K562 (cell line): ENCODE results near the gene PRM2. TPM values are rescaled to one million over a fixed set of nuclear protein-coding genes. Genes with fewer than 3 reads are reported as not detected.

Experiments used
- ATAC-seq: fragments of 200-7000 bp; cut with Tn5 transposase; 3 replicates; pipeline ENCODE4 v1.9.1; 2020; ENCODE audit warnings: moderate library complexity
- BruUV-seq: library from RNA; stranded (reverse); fragments of 400-500 nt; replicated peaks from 2 replicates; lab custom pipeline; 2021; lab: Mats Ljungman, UMichigan
- CTCF ChIA-PET: fragments of 300-600 bp; formaldehyde crosslinking; extraction: SDS; loops from one replicate; lab custom pipeline; 2021; ENCODE audit warnings: low intra/inter-chr PET ratio; lab: Yijun Ruan, JAX
- POLR2A ChIA-PET: fragments of 300-600, 350-650 bp; sonication (Branson Sonifier 250); formaldehyde crosslinking; extraction: SDS; loops from one replicate; lab custom pipeline; 2021; ENCODE audit warnings: antibody characterized with exemption, inconsistent platforms; lab: Yijun Ruan, JAX
- DNase-seq, 4 experiments: peaks; one replicate each; pipeline versions ENCODE4 v3.0.0 to v3.0.0-alpha.2; 2011 to 2018; ENCODE audit warnings: low spot score in 3 of 4, mixed read lengths in 3 of 4; ENCODE audit errors: extremely low read depth in 1 of 4
- FAIRE-seq: peaks from 2 replicates; lab custom pipeline; 2011; peaks lifted over from hg19 to GRCh38; lab: Jason Lieb, UNC
- H2AFZ ChIP-seq: 2 replicates; pipeline ENCODE4 v1.6.0; 2011; ENCODE audit warnings: low read depth, low read length, control low read depth, inconsistent platforms
- H3K27ac ChIP-seq: fragments of 200-600 bp; 3 replicates; pipeline ENCODE4 v1.8.0; 2011; ENCODE audit warnings: low read depth, mild to moderate bottlenecking, control low read depth, inconsistent platforms, low read length, moderate library complexity, mixed read lengths; ENCODE audit errors: extremely low read depth
- H3K27me3 ChIP-seq, 2 experiments: fragments of 300-600 bp in 1 of 2; 2 replicates in 1 of 2; 3 replicates in 1 of 2; pipeline versions ENCODE4 v1.6.0 to v1.8.0; 2011; ENCODE audit warnings: inconsistent platforms in 2 of 2, low read length in 2 of 2, mild to moderate bottlenecking in 1 of 2, mixed read lengths in 1 of 2, moderate library complexity in 1 of 2; ENCODE audit not compliant: control insufficient read depth in 2 of 2, insufficient read depth in 2 of 2
- H3K36me3 ChIP-seq: fragments of 300-600 bp; 3 replicates; pipeline ENCODE4 v1.8.0; 2011; ENCODE audit warnings: mild to moderate bottlenecking, low read length, inconsistent platforms; ENCODE audit not compliant: control insufficient read depth, insufficient read depth
- H3K4me1 ChIP-seq, 2 experiments: fragments of 200-600 bp in 1 of 2; replicated peaks in 1 of 2; 2 replicates in 1 of 2; 3 replicates in 1 of 2; pipeline versions ENCODE4 v1.5.1 to v1.8.0; 2011; ENCODE audit warnings: inconsistent platforms in 2 of 2, low read length in 2 of 2, mild to moderate bottlenecking in 1 of 2, mixed read lengths in 1 of 2, moderate library complexity in 1 of 2; ENCODE audit not compliant: control insufficient read depth in 2 of 2, insufficient read depth in 2 of 2
- H3K4me2 ChIP-seq: 2 replicates; pipeline ENCODE4 v1.6.1; 2011; ENCODE audit warnings: low read length, control low read depth, inconsistent platforms, mixed read lengths; ENCODE audit not compliant: insufficient read depth
- H3K4me3 ChIP-seq: fragments of 200-600 bp; sonication (generic), shearing (Covaris generic); 2 replicates; pipeline ENCODE4 v1.5.1; 2016; ENCODE audit warnings: control low read depth, inconsistent platforms
- H3K79me2 ChIP-seq: fragments of 200-600 bp; 3 replicates; pipeline ENCODE4 v1.8.0; 2011; ENCODE audit warnings: low read length, inconsistent platforms; ENCODE audit not compliant: control insufficient read depth, insufficient read depth
- H3K9ac ChIP-seq, 2 experiments: 2 replicates each; pipeline versions ENCODE4 v1.6.0 to v1.6.1; 2011; ENCODE audit warnings: low read depth in 2 of 2, low read length in 2 of 2, control low read depth in 1 of 2, inconsistent platforms in 1 of 2, mild to moderate bottlenecking in 1 of 2, mixed read lengths in 1 of 2; ENCODE audit not compliant: insufficient read depth in 1 of 2
- H3K9me1 ChIP-seq: one replicate; pipeline ENCODE4 v1.6.0; 2011; ENCODE audit warnings: inconsistent platforms, mild to moderate bottlenecking, low read length, moderate library complexity; ENCODE audit not compliant: control insufficient read depth, insufficient read depth
- H3K9me3 ChIP-seq: replicated peaks from 2 replicates; pipeline ENCODE4 v1.5.1; 2011; ENCODE audit warnings: low read depth, low read length, inconsistent platforms; ENCODE audit not compliant: control insufficient read depth, insufficient read depth
- H4K20me1 ChIP-seq: replicated peaks from 2 replicates; pipeline ENCODE4 v1.6.1; 2011; ENCODE audit warnings: low read length, inconsistent platforms, mixed read lengths; ENCODE audit not compliant: control insufficient read depth, insufficient read depth
- ATF1 ChIP-seq, 2 experiments: fragments of 450-650 bp in 1 of 2; IDR thresholded peaks; 2 replicates each; pipeline ENCODE4 v1.6.1; 2016; ENCODE audit warnings: missing compliant biosample characterization in 1 of 2, missing genetic modification characterization in 1 of 2
- CLOCK ChIP-seq: fragments of 250-450 bp; sonication (Bioruptor Pico); IDR thresholded peaks from 2 replicates; pipeline ENCODE4 v1.4.0; 2020; ENCODE audit warnings: mild to moderate bottlenecking, moderate library complexity, borderline replicate concordance
- PML ChIP-seq: IDR thresholded peaks from 2 replicates; pipeline ENCODE4 v1.6.1; 2012; ENCODE audit warnings: low read length, inconsistent platforms
- RBBP5 ChIP-seq: fragments of 200-600 bp; sonication (generic); IDR thresholded peaks from 2 replicates; pipeline ENCODE4 v1.6.1; 2012; ENCODE audit warnings: borderline replicate concordance, mild to moderate bottlenecking, low read length, control low read depth, inconsistent platforms; ENCODE audit not compliant: insufficient read depth, poor library complexity, severe bottlenecking
- WGBS: fragments of 100-300 bp; shearing (Covaris generic); methylation state at CpG from one replicate; pipeline ENCODE4 v1.1.6; 2016; ENCODE audit warnings: low coverage, mixed read lengths; ENCODE audit not compliant: insufficient coverage; ENCODE audit errors: missing lambda C conversion rate; 5-methylcytosine and 5-hydroxymethylcytosine counted together
- in situ Hi-C: fragments of 300-500 bp; cut with MboI; formaldehyde crosslinking; loops from 4 replicates; pipeline ENCODE4 v1.15.0; 2018; ENCODE audit warnings: inconsistent platforms, mixed read lengths
- intact Hi-C: fragments of 100-400 bp; cut with micrococcal nuclease; formaldehyde crosslinking; loops from 2 replicates; pipeline ENCODE4 v1.14.2; 2022
- polyA plus RNA-seq, 8 experiments: library from polyadenylated mRNA; depleted of rRNA in 4 of 8; stranded (reverse) in 5 of 8; unstranded in 3 of 8; fragments of >200 nt; fragmentation: Nextera tagmentation in 2 of 8; fragmentation: Illumina TruSeq in 1 of 8; extraction: Ambion mirVana in 2 of 8; extraction: Trizol in 1 of 8; gene quantifications; 2 replicates each; pipeline versions ENCODE4 v1.2.1 to v1.2.3, GENCODE V29; 2011 to 2014; ENCODE audit warnings: inconsistent platforms in 1 of 8, missing spikeins in 1 of 8
- total RNA-seq, 7 experiments: library from RNA; depleted of rRNA in 6 of 7; stranded (reverse); fragments of >200 nt in 6 of 7; fragmentation: Illumina TruSeq in 2 of 7; extraction: Trizol in 2 of 7; gene quantifications; 2 replicates each; pipeline versions ENCODE4 v1.2.1 to v1.2.3, GENCODE V29; 2011 to 2021; ENCODE audit warnings: low replicate concordance in 1 of 7
- TF ChIP-seq, protein P1 (sequence below): fragments of 450-650 bp; IDR thresholded peaks from 2 replicates; pipeline ENCODE4 v1.6.1; 2017; ENCODE audit warnings: antibody characterized with exemption, mild to moderate bottlenecking

PRM2 gene
- total and polyA plus RNA-seq, 9 of the 15 experiments (the other 6 are each of a cell fraction or from before 2014, with no cell fraction given): not detected

GRCh38 chr16:11239644-11240632, 36.3 kb downstream of the PRM2 start (continued):
- no peak for TF ChIP-seq CLOCK (CRISPR knock-in tag)

- DNase-seq (peak; percentile 95 to 100 (median 99)), ATAC-seq (peak; percentile 99), FAIRE-seq (peak; percentile 98)
- intact Hi-C loops: loop anchor here (2.0 kb wide), 1 partner anchor 134 kb away; no protein-coding TSS in a partner anchor
- Histone ChIP-seq H3K36me3 (no peaks in the 10 kb centered on the region), H3K9me3 (no peaks in the 10 kb centered on the region), H3K4me2 (peak overlapping the region; percentile 87), H3K9ac (peak overlapping the region; percentile 62 to 72; a peak in 3 of 4 replicates), H4K20me1 (no peaks in the 10 kb centered on the region; the same call in 1 of the 2 replicates), H3K9me1 (no peaks in the 10 kb centered on the region), H3K79me2 (peaks cover 14% of the 10 kb centered on the region; the same call in 2 of the 3 replicates), H2AFZ (peak overlapping the region; percentile 99), H3K27me3 (no peaks in the 10 kb centered on the region), H3K4me1 (peaks cover 45 to 54% of the 10 kb centered on the region in 2 experiments), H3K4me3 (peak overlapping the region; percentile 35), H3K27ac (peak overlapping the region; percentile 72)
- ChIA-PET POLR2A (interaction anchor here (0.6 to 1.7 kb wide), 5 partner anchors 9 to 84 kb away, joined by 3 to 13 read pairs (median 5); no protein-coding TSS in a partner anchor), CTCF (interaction anchor here (1.5 kb wide), 1 partner anchor 267 kb away, joined by 4 read pairs; no protein-coding TSS in a partner anchor)
- in situ Hi-C loops: no loop called here
- WGBS: 25% methylated on average over 15 of the region's 15 CpGs
- BruUV-seq: TSS peak; percentile 66
- TF ChIP-seq RBBP5 (no peak), PML (no peak), ATF1 (CRISPR knock-in tag; IDR thresholded peaks at IDR 0.05) (no peak), ATF1 (tag; IDR thresholded peaks at IDR 0.05) (peak; percentile 45; the same call in 1 of the 2 replicates)
- TF ChIP-seq, protein P1, sequence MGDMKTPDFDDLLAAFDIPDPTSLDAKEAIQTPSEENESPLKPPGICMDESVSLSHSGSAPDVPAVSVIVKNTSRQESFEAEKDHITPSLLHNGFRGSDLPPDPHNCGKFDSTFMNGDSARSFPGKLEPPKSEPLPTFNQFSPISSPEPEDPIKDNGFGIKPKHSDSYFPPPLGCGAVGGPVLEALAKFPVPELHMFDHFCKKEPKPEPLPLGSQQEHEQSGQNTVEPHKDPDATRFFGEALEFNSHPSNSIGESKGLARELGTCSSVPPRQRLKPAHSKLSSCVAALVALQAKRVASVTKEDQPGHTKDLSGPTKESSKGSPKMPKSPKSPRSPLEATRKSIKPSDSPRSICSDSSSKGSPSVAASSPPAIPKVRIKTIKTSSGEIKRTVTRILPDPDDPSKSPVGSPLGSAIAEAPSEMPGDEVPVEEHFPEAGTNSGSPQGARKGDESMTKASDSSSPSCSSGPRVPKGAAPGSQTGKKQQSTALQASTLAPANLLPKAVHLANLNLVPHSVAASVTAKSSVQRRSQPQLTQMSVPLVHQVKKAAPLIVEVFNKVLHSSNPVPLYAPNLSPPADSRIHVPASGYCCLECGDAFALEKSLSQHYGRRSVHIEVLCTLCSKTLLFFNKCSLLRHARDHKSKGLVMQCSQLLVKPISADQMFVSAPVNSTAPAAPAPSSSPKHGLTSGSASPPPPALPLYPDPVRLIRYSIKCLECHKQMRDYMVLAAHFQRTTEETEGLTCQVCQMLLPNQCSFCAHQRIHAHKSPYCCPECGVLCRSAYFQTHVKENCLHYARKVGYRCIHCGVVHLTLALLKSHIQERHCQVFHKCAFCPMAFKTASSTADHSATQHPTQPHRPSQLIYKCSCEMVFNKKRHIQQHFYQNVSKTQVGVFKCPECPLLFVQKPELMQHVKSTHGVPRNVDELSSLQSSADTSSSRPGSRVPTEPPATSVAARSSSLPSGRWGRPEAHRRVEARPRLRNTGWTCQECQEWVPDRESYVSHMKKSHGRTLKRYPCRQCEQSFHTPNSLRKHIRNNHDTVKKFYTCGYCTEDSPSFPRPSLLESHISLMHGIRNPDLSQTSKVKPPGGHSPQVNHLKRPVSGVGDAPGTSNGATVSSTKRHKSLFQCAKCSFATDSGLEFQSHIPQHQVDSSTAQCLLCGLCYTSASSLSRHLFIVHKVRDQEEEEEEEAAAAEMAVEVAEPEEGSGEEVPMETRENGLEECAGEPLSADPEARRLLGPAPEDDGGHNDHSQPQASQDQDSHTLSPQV: peak; percentile 84
Measured at GRCh38 chr16:11238272-11239202, 37.7 kb downstream of the PRM2 start.
